K562 (cell line): ENCODE results near the gene SSBP1. TPM values are rescaled to one million over a fixed set of nuclear protein-coding genes. Genes with fewer than 3 reads are reported as not detected.

Experiments used
- AFF4 ChIP-seq: sonication (generic); formaldehyde crosslinking; IDR thresholded peaks from 2 replicates; pipeline ENCODE4 v1.8.0; 2023; ENCODE audit warnings: mild to moderate bottlenecking, missing genetic modification reagents
- C11orf30 ChIP-seq: fragments of 450-650 bp; IDR thresholded peaks from 2 replicates; pipeline ENCODE4 v1.6.1; 2016; ENCODE audit warnings: low read depth, mild to moderate bottlenecking
- CHAMP1 ChIP-seq: fragments of 450-650 bp; IDR thresholded peaks from 2 replicates; pipeline ENCODE4 v1.6.1; 2016; ENCODE audit warnings: mild to moderate bottlenecking
- CREB5 ChIP-seq: fragments of 250-450 bp; sonication (Bioruptor Pico); IDR thresholded peaks from 2 replicates; pipeline ENCODE4 v1.5.0; 2020; ENCODE audit warnings: mild to moderate bottlenecking
- CREBBP ChIP-seq: IDR thresholded peaks from one replicate; pipeline ENCODE4 v1.6.1; 2012; ENCODE audit warnings: low read depth, mild to moderate bottlenecking, control low read depth, inconsistent platforms, low read length
- HDGF ChIP-seq: fragments of 450-650 bp; IDR thresholded peaks from 2 replicates; pipeline ENCODE4 v1.6.1; 2016
- JUN ChIP-seq, 2 experiments: sonication (generic) in 1 of 2; formaldehyde crosslinking in 1 of 2; IDR thresholded peaks; 2 replicates each; pipeline versions ENCODE4 v1.6.1 to v1.8.0; 2012 to 2022; ENCODE audit warnings: borderline replicate concordance in 2 of 2, mild to moderate bottlenecking in 2 of 2, improper control_type of control experiment in 1 of 2, low read depth in 1 of 2, low read length in 1 of 2, missing genetic modification reagents in 1 of 2
- PML ChIP-seq: IDR thresholded peaks from 2 replicates; pipeline ENCODE4 v1.6.1; 2012; ENCODE audit warnings: low read length, inconsistent platforms
- POLR3A ChIP-seq: IDR thresholded peaks from 2 replicates; pipeline ENCODE4 v1.6.1; 2011; ENCODE audit warnings: borderline replicate concordance, mild to moderate bottlenecking, moderate library complexity; ENCODE audit not compliant: insufficient read length, insufficient read depth; ENCODE audit errors: extremely low read depth
- SREBF2 ChIP-seq: sonication (generic); formaldehyde crosslinking; IDR thresholded peaks from 2 replicates; pipeline ENCODE4 v1.4.0; 2020; ENCODE audit warnings: mild to moderate bottlenecking, missing genetic modification reagents
- STAT6 ChIP-seq: sonication (generic); formaldehyde crosslinking; IDR thresholded peaks from 2 replicates; pipeline ENCODE4 v1.8.1; 2023; ENCODE audit warnings: mild to moderate bottlenecking, missing genetic modification reagents
- ZNF121 ChIP-seq: sonication (generic); formaldehyde crosslinking; conservative IDR thresholded peaks from 2 replicates; pipeline ENCODE4 v1.8.0; 2022; ENCODE audit warnings: missing genetic modification reagents
- ZNF24 ChIP-seq: fragments of 450-650 bp; IDR thresholded peaks from 2 replicates; pipeline ENCODE4 v1.6.1; 2016
- ZNF277 ChIP-seq: fragments of 250-450 bp; sonication (Bioruptor Pico); IDR thresholded peaks from 2 replicates; pipeline ENCODE4 v1.8.0; 2022; ENCODE audit warnings: inconsistent platforms, mild to moderate bottlenecking, moderate library complexity, borderline replicate concordance
- polyA plus RNA-seq, 8 experiments: library from polyadenylated mRNA; depleted of rRNA in 4 of 8; stranded (reverse) in 5 of 8; unstranded in 3 of 8; fragments of >200 nt; fragmentation: Nextera tagmentation in 2 of 8; fragmentation: Illumina TruSeq in 1 of 8; extraction: Ambion mirVana in 2 of 8; extraction: Trizol in 1 of 8; gene quantifications; 2 replicates each; pipeline versions ENCODE4 v1.2.1 to v1.2.3, GENCODE V29; 2011 to 2014; ENCODE audit warnings: inconsistent platforms in 1 of 8, missing spikeins in 1 of 8
- total RNA-seq, 7 experiments: library from RNA; depleted of rRNA in 6 of 7; stranded (reverse); fragments of >200 nt in 6 of 7; fragmentation: Illumina TruSeq in 2 of 7; extraction: Trizol in 2 of 7; gene quantifications; 2 replicates each; pipeline versions ENCODE4 v1.2.1 to v1.2.3, GENCODE V29; 2011 to 2021; ENCODE audit warnings: low replicate concordance in 1 of 7

SSBP1 gene
- total and polyA plus RNA-seq, 9 of the 15 experiments (the other 6 are each of a cell fraction or from before 2014, with no cell fraction given), result 404 to 1,996 (median 835) TPM

- TF ChIP-seq CREB5 (CRISPR knock-in tag) (no peak), HDGF (no peak), STAT6 (CRISPR knock-in tag) (no peak), ZNF24 (peak; percentile 83), C11orf30 (peak; percentile 99), CHAMP1 (peak; percentile 97), CREBBP (no peak), SREBF2 (CRISPR knock-in tag) (no peak), AFF4 (CRISPR knock-in tag) (peak; percentile 98), JUN (IDR thresholded peaks at IDR 0.05; ENCODE audit: borderline replicate concordance, low read depth, low read length) (peak; percentile 65; the same call in 1 of the 2 replicates), JUN (CRISPR knock-in tag; IDR thresholded peaks at IDR 0.05; ENCODE audit: borderline replicate concordance) (0 out of 2 replicates have a peak, but pooled peaks have one; percentile 80), ZNF277 (CRISPR knock-in tag) (0 out of 2 replicates have a peak, but pooled peaks have one; percentile 23), POLR3A (no peak), PML (peak; percentile 95), ZNF121 (CRISPR knock-in tag) (no peak)
These were observed at the start of gene SSBP1 (continued) for GRCh38 chr7:141737836-141738591.
